GM19238 (cell line): ENCODE data around the gene ZNF501.

Source experiments
- DNase-seq: peaks from one replicate; pipeline ENCODE4 v3.0.0; 2011; ENCODE audit warnings: low spot score; ENCODE audit not compliant: insufficient read length

Gene ZNF501

GRCh38 chr3:44729384-44729910, at the start of gene ZNF501:
ZNF501 (plus strand) TSS chr3:44729635; CDS start chr3:44734422, 4,787 bp downstream.
- DNase-seq, result peak; percentile 70

DNA sequence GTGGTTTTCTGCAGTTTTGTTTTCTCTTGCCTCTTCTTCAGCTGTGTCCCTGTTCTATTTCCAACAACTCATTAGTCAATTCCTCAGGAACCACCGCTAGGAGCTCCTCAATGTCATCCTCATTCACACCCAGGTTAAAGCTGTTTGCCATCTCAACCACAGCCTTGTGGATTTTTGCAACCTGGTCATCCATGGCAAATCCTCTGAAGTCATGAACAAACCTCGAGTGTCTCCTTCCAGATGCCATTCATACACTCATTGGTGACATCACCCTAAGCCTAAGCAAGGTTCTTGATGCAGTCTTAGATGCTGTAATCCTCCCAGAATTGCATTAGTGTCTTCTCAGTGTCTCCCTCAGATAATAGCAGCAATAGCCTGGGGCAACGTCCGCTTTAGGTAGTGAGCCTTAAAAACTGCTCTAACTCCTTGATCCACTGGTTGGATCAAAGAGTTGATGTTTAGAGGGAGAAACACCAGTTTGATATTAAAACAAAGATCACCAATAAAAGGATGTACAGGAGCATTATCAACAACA, 48.4 kb upstream of the ZNF501 start:
- DNase-seq, result no peak

DNA sequence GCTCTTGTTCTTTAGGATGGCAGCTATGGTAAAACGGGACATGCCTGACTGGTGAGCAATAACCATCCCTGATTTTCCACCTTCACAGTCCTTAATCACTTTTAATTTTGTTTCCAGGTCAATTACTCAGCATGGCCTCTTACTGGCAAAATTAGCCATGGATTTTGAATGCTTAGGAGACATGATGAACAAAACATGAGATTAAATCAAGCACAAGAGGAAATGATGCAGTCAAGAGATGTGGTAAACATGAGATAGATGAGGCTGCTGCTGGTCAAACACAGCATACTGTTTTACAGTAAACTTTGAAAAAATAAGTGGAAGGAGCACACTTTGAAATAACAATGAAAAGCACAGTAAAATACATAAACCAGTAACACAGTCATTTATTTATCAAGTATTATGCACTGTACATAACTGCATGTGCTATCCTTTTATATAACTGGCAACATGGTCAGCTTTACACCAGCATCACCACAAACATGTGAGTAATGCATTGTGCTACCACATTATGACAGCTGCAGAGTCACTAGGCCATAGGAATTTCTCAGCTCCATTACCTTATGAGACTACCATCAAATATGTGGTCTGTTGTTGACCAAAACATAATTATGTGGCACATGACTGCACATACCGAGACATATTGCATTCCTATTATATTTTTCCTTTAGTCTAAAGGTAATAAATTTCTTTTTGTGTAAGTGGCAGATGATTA, 47.1 kb upstream of the ZNF501 start:
- no peak for DNase-seq

- DNase-seq, result peak; percentile 74
Measured at GRCh38 chr3:44685128-44685800, 44.2 kb upstream of the ZNF501 start.

DNA sequence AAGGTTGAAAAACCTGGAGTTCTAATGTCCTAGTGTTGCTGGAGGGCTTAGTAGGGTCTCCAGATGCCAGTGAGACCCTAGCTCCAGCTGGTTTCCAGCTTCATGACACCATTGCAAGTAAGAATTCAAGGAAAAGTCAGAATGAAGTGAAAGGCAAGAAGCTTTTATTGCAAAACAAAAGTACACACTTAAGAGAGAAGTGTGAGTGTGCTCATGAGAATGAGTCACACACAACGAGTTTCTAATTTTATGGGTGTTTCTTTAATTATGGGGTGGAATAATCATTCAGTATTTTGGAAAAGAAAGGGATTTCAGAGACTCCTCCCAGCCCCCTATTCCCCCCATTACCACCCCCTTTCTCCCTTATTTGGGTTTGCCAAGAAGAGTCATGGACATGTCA, 41.5 kb upstream of the ZNF501 start:
- no peak for DNase-seq

DNA sequence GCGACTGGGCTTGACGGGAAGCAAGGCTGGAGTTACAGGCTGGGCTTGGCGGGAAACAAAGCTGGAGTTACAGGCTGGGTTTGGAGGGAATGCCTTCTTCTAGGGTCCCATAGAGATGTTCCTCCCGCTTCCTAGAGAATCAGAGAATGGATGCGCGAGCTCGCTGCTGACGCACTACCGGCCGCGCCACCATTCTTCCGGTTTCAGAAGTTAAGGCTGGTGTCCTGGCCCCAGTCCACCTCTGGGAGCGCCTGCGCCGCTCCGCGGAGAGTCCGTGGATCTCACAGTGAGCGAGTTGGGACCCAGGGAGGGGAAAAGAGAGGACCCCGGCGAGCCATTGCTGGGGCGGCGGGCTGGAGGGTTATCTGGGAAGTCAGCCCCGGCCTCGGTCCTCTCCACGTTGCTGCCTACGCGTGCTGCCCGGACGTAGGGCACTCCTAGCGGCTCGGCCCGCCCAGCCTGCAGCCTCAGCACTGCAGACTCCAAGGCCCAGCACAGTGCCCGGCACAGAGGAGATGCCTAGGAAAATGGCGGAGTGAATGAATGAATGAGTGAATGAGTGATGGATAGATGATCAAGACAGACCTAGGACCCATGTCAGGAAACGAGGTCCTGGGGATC, 16.9 kb upstream of the ZNF501 start, which contains the start of gene ZNF502:
Gene ZNF502, plus strand, starts transcription at position 206 of the 621 bp plus-strand sequence. CDS start 7,602 bp downstream, outside the sequence.
- peak; percentile 23 for DNase-seq

DNA sequence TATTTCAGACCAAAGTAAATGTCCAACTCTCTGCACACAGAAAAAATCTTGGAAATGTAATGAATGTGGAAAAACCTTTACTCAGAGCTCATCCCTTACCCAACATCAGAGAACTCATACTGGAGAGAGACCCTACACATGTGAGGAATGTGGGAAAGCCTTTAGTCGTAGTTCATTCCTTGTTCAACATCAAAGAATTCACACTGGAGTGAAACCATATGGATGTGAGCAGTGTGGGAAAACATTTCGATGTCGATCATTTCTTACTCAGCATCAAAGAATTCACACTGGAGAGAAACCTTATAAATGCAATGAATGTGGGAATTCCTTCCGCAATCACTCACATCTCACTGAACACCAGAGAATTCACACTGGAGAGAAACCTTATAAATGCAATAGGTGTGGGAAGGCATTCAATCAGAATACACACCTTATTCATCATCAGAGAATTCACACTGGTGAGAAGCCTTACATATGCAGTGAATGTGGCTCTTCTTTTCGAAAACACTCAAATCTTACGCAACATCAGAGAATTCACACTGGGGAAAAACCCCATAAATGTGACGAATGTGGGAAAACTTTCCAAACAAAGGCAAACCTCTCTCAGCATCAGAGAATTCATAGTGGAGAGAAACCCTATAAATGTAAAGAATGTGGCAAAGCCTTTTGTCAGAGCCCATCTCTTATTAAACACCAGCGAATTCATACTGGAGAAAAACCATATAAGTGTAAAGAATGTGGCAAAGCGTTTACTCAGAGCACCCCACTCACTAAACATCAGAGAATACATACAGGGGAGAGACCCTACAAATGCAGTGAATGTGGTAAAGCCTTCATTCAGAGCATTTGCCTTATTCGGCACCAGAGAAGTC, 8.0 kb upstream of the ZNF501 start:
- DNase-seq, result no peak

DNA sequence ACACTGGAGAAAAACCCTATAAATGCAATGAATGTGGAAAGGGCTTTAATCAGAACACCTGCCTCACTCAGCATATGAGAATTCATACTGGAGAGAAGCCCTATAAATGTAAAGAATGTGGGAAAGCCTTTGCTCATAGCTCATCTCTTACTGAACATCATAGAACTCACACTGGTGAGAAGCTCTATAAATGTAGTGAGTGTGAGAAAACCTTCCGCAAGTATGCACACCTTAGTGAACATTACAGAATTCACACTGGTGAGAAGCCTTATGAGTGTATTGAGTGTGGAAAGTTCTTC, 7.4 kb upstream of the ZNF501 start:
- DNase-seq, result no peak

DNA sequence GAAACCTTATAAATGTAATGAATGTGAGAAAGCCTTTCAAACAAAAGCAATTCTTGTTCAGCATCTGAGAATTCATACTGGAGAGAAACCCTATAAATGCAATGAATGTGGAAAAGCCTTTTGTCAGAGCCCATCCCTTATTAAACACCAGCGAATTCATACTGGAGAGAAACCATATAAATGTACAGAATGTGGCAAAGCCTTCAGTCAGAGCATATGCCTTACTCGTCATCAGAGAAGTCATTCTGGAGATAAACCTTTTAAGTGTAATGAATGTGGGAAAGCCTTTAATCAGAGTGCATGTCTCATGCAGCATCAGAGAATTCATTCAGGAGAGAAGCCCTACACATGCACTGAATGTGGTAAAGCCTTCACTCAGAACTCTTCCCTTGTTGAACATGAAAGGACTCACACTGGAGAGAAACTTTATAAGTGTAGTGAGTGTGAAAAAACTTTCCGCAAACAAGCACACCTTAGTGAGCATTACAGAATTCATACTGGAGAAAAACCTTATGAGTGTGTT, 5.3 kb downstream of the ZNF501 start:
- DNase-seq, result no peak

GRCh38 chr3:44761101-44761423, 31.6 kb downstream of the ZNF501 start:
- no peak for DNase-seq

- DNase-seq, result peak; percentile 65
Measured at GRCh38 chr3:44761424-44762169, 32.2 kb downstream of the ZNF501 start, which contains the start of the genes KIAA1143 and KIF15. KIAA1143 (minus strand) TSS chr3:44761619; CDS start chr3:44761602, 17 bp downstream. KIF15 (plus strand) TSS chr3:44761794; CDS start chr3:44761866, 72 bp downstream.

- no peak for DNase-seq
Measured at GRCh38 chr3:44762170-44762677, 32.8 kb downstream of the ZNF501 start.

- DNase-seq, result no peak
Measured at GRCh38 chr3:44762690-44763089, 33.3 kb downstream of the ZNF501 start.

DNA sequence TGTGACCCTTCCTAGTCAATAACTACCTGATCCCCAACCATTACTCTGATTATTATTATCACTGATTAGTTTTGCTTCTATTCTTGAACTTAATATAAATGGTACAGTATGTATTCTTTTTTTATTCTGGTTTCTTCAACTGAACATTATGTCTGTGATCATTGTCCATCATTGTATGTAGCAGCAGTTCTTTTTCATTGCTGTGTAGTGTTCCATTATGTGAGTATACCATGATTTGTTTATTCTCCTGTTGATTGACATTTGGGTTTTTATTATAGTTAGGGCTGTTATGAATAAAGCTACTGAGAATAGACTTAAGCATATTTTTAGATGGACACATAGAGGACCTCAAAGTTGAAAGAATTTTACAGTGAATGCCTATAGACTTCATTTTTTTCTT, 34.8 kb downstream of the ZNF501 start:
- DNase-seq, result no peak

DNA sequence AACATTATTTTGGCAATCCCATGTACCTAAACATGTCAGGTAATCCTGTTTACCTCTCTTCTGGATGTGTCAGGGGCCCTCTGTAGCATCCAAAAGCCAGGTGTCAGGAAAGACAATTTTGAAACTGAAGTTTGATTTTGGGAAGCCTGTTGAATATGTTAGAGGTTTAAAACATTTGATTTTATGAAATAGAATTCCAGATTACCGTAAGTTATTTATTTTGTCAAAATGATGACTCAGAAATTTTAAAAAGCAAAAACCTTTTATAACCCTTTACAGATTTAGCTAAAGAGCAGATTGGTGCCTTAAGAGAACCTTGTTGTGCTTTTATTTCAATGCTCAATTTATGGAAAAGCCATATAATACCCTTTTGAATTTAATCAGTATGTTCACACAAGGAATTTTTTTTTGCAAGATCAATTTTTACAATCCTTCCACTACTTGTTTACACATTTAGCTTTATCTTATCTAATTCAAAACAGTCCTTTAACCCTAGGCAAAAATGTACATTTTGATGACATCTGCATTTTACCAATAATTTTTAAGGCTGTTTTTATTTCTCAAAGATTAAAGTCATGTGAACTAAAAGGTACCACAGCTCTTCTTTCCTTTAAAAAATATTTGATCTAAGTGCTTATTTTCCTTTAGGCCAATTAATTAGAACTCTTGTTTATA, 42.1 kb downstream of the ZNF501 start:
- DNase-seq, result no peak

DNA sequence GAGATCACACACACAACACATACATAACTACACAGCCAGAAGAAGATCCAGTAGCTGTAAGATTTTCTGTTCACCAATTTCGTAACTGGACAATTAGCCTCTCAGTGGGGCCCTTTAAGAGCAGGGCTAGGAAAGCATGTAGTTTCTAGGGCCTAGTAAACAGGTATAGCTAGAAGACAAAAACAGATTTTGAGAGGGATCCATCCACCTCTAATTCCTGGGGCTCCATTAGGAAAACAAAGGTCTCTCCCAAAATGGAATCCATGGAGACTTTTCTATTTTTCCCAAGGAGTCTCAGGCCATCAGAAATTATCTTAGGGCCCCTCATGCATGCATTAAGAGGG, 42.6 kb downstream of the ZNF501 start:
- DNase-seq, result no peak

DNA sequence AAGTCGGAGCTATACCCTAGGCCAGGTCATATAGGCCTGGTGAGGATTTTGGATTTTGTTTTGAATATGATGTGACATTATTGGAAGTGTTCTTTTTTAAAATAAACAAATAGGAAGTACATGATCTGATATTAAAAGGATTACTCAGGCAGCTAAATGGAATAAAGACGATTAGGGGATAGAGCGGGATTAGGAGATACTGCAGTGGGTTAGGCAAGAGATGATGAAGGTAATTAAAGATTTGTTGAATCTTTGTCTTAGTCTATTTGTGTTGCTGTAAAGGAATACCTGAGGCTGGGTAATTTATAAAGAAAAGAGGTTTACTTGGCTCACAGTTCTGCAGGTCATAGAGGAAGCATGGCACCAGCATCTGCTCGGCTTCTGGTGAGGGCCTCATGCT, 53.5 kb downstream of the ZNF501 start:
- DNase-seq, result no peak
